ENCODE results near the gene DENND2D. TPM values are rescaled to one million over a fixed set of nuclear protein-coding genes. Genes with fewer than 3 reads are reported as not detected.

The DENND2D gene, protein sequence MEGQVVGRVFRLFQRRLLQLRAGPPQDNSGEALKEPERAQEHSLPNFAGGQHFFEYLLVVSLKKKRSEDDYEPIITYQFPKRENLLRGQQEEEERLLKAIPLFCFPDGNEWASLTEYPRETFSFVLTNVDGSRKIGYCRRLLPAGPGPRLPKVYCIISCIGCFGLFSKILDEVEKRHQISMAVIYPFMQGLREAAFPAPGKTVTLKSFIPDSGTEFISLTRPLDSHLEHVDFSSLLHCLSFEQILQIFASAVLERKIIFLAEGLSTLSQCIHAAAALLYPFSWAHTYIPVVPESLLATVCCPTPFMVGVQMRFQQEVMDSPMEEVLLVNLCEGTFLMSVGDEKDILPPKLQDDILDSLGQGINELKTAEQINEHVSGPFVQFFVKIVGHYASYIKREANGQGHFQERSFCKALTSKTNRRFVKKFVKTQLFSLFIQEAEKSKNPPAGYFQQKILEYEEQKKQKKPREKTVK
- total RNA-seq (2014; rRNA removed; shearing (Covaris generic)): 1.5 and 3.0 TPM in 2 replicates

GRCh38 chr1:111199881-111200801 lies at the start of gene DENND2D:
TSS of gene DENND2D (minus strand) at chr1:111200646. CDS start at chr1:111200459, 187 bp downstream.
- no peak for DNase-seq (ENCODE audit: low spot score)

DNA sequence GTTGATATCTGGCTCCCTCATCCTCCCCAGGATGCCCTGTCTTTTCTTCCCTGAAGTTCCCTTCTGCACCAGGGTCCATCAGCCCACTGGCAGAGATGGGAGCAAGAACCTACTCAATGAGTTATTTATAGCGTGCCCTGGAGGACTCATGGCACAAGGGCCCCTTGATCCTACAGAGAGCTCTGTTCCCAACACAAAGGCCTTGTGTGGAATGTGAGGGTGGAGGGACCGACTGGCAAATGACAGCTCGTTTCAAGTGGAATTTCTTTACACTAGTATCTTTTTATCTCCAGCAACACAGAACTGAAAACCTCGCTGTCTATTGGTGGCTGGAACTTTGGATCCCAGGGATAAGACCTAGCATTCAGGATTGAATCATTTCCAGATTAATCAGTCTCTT lies 49.5 kb upstream of the DENND2D start:
- no peak for DNase-seq (ENCODE audit: low spot score)

- DNase-seq (ENCODE audit: low spot score): no peak
Observed at GRCh38 chr1:111247125-111247838, 46.8 kb upstream of the DENND2D start.

DNA sequence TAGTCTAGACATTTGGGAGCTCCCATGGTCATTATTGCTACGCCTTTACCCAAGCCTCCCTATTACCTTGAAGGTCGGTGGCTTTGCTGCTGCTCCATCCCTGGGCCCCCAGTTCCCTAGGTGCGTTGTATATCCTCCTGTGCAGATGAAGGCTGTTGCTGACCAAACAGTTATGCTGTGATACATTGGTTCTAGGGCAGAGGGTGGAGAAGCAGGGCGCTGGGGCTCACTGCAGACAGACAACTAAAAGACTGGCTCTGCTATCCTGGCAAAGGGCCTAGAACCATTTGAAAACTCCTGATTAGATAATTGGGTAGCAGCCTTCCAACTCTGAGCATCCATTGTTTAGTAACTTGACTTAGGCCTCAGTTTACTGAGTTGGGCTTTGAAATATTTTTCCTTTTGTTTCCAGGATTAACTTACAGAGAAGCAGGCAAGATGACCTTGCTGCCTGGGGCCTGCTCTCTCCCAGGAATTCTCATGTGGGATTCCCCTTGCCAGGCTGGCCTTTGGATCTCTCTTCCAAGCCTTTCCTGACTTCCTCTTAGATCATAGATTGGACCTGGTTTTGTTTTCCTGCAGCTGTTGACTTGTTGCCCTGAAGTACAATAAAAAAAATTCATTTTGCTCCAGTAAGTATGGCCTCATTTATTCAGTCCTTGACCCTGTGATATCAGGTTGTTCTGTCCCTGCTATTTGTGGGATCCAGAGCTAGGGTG lies 42.5 kb upstream of the DENND2D start:
- no peak for DNase-seq (ENCODE audit: low spot score)

DNA sequence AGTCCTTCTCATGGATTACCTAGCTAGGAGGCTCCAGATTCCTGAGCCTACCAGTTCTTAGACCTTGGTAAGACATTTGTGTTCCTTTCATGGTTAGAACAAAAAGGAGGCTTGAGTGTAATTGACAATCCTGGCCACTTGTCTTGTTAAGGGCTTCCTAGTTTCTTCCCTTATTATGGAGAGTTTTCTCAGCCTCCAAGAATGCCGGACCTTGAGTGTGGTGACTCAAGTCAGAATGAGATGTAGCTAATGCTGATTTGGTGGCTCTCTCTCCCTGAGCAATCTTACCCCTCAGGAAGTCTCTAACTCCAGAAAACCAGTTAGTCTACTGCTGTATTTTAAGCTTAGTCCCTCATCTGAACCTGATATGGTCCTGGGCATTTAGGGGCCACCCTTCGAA lies 41.4 kb upstream of the DENND2D start:
- DNase-seq (ENCODE audit: low spot score): no peak

DNA sequence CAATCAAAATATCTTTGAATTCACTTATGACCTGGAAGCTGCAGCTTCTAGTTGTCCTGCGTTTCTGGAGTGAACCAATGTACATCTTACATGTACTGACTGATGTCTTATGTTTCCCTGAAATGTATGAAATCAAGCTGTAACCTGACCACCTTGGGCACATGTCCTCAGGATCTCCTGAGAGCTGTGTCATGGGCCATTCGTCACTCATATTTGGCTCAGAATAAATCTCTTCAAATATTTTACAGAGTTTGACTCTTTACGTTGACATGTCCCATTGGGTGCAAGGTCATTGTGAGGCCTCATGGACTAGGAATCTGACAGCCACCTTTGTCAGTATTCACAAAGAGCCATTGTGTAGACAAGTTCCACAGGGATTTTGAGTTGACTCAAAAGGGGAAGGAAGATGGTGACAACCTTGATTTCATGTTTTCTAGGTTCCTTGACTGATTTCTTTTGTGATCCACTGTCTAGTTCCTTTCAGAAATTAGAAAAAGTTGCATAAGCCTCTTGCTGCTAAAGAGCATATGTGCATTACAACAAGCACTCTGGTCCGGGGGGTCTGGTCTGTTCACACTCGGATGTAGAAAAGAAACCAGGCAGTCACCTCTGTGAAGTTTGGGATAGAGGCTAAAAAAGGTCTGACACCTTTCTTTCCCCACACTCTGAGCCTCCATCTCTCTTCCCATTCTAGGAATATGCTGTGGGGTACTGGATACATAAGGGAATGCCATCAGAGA lies 37.8 kb upstream of the DENND2D start:
- DNase-seq (ENCODE audit: low spot score): no peak

GRCh38 chr1:111236806-111237205 lies 36.4 kb upstream of the DENND2D start:
- no peak for DNase-seq (ENCODE audit: low spot score)

DNA sequence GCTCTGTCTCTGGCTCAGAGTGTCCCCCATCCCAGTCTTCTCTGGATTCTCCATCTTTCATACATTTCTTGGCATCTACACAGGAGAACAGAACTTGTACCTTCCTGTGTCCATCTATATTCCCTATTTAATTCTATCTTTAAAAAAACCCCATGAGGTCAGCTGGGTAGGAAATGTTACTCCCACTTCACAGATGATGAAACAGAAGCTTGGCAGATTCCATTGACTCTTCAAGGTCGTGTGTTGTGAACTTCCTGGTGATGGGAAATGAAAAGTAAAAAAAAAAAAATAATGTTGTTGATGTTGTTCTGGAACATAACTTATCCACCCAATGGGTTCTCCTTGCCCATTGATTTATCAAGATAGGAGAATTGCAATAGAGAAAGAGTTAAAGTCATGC lies 35.9 kb upstream of the DENND2D start:
- DNase-seq (ENCODE audit: low spot score): no peak

- no peak for DNase-seq (ENCODE audit: low spot score)
Observed at GRCh38 chr1:111234866-111235265, 34.4 kb upstream of the DENND2D start.

- no peak for DNase-seq (ENCODE audit: low spot score)
Observed at GRCh38 chr1:111234258-111234657, 33.8 kb upstream of the DENND2D start.

DNA sequence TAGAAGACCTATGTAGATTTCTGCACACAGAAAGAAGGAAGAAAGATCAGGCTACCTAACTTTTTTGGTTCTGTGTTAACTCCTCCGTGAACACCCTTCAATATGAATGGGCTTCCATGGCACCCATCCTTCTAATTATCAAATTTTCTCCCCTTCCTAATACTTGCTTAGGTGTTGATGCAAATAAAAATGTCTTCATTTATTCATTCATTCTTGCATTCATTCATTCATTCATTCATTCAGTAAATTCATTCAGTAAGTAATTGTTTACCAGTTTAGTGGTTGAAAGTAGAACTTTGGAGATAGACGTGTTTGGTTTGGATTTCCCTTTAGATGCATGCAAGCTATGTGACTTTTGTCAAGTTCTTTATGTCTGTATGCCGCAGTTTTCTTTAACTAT lies 31.7 kb upstream of the DENND2D start:
- DNase-seq (ENCODE audit: low spot score): no peak

GRCh38 chr1:111228748-111229126 lies 28.3 kb upstream of the DENND2D start:
- DNase-seq (ENCODE audit: low spot score): no peak

- DNase-seq (ENCODE audit: low spot score): peak; percentile 52
Observed at GRCh38 chr1:111227851-111228747, 27.7 kb upstream of the DENND2D start.

GRCh38 chr1:111227434-111227833 lies 27.0 kb upstream of the DENND2D start, which contains the start of gene CHI3L2:
TSS of gene CHI3L2 (plus strand) at chr1:111227713. CDS start at chr1:111227730, 17 bp downstream.
- DNase-seq (ENCODE audit: low spot score): no peak

GRCh38 chr1:111225717-111226400 lies 25.4 kb upstream of the DENND2D start:
- no peak for DNase-seq (ENCODE audit: low spot score)

DNA sequence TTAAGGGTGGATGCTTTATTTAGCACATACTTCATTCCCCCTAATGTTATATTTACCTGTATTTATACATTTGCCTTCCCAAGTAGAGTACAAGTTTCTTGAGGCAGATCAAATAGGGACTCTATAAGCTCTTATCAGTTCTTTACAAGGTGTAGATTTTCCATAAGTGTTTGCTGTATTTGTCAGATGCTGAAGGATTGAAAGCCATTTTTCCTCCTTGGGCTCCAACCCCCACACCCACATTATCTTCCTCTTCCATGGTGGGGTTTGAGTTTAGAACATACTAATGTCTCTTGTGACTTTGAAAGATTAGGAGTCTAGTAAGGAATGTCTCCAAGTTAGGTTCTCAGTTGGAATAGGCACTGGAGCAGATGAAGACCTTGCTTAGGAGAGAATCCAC lies 24.6 kb upstream of the DENND2D start:
- no peak for DNase-seq (ENCODE audit: low spot score)

DNA sequence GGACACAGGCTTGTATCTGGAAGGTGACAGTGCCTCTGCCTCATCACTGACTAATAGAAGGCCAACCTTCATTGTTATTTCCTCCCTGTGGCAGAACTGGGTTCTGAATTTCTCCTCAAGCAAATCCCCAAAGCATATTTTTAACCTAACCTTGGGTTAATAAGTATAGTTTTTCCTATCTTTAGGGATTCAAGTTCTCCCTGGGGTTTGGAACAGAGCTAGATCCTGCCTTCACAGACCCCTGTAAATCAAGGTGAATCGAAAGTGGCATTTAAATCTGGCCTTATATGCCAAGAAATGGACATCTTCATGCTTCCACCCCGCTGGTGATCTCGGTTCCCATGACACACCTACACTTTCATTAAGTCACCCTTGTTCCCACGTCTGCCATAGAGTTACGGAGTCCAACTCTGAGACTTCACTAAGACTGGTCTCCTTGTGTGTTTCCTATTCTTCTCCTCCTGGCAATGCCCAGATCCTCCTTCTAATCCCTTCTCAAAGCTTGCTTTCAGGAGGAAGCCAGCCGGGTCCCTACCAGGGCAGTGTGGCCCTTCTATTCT lies 22.8 kb upstream of the DENND2D start:
- DNase-seq (ENCODE audit: low spot score): no peak

Measured in H4 (cell line).